Adrenal gland (tissue), 5 donors: ENCODE results near the gene SPAG9.

ENCODE experiments used
- CTCF ChIP-seq, 6 experiments: fragments of 450-650 bp in 4 of 6; fragments of 200-600 bp in 2 of 6; sonication (generic) in 1 of 6; IDR thresholded peaks; 1 replicate in 5 of 6; 2 replicates in 1 of 6; pipeline versions ENCODE4 v1.5.1 to v1.8.0; 2016 to 2021; ENCODE audit warnings: antibody characterized with exemption in 6 of 6, mild to moderate bottlenecking in 2 of 6, moderate library complexity in 1 of 6
- POLR2A ChIP-seq, 2 donors: fragments of 450-650 bp; IDR thresholded peaks; one replicate each; pipeline ENCODE4 v1.6.1; 2017; ENCODE audit warnings: antibody characterized with exemption in 2 of 2, mild to moderate bottlenecking in 2 of 2, moderate library complexity in 1 of 2
- donor health status: DM: no; HTN: no; CAD: no.

GRCh38 chr17:51159604-51160003, 38.9 kb upstream of the SPAG9 start:
- TF ChIP-seq POLR2A (IDR thresholded peaks at IDR 0.05) (no peak), CTCF (IDR thresholded peaks at IDR 0.05) (no peak)
